Mucosa of descending colon (tissue), 3 donors: Measurements from ENCODE around the gene SLIT1. TPM values are rescaled to one million over a fixed set of nuclear protein-coding genes. Genes with fewer than 3 reads are reported as not detected.

ENCODE experiments used
- ATAC-seq: fragments of 200-7000 bp; cut with Tn5 transposase; one replicate; pipeline ENCODE4 v1.9.1; 2020; ENCODE audit warnings: mild to moderate bottlenecking, moderate library complexity
- DNase-seq, 3 donors: peaks; one replicate each; pipeline ENCODE4 v3.0.0-alpha.2; 2020
- H3K36me3 ChIP-seq: fragments of 200-600 bp; one replicate; pipeline ENCODE4 v1.8.0; 2021; ENCODE audit warnings: low read depth, mild to moderate bottlenecking
- H3K4me1 ChIP-seq: fragments of 200-600 bp; one replicate; pipeline ENCODE4 v1.8.0; 2021; ENCODE audit warnings: low read depth, mild to moderate bottlenecking
- H3K4me3 ChIP-seq: fragments of 200-600 bp; one replicate; pipeline ENCODE4 v1.8.0; 2021; ENCODE audit warnings: mild to moderate bottlenecking
- H3K9me3 ChIP-seq: fragments of 200-600 bp; one replicate; pipeline ENCODE4 v1.8.0; 2021; ENCODE audit warnings: mild to moderate bottlenecking
- intact Hi-C, 2 donors: fragments of 100-400 bp; cut with DNase I in 1 of 2; cut with micrococcal nuclease in 1 of 2; formaldehyde crosslinking; loops; one replicate each; pipeline versions ENCODE4 v1.11.0 to v1.11.1; 2022; cut with DNase I, micrococcal nuclease
- total RNA-seq, 3 donors: library from RNA; stranded (reverse); fragmentation: NEBNext Ultra II Directional in 2 of 3; extraction: Animal tissue kit (Norgen Biotek cat#: 25700) in 2 of 3; gene quantifications; one replicate each; pipeline versions ENCODE4 v1.2.1 to v1.2.4, GENCODE V29; 2021 to 2023
- TF ChIP-seq, protein P1 (sequence below): fragments of 200-600 bp; IDR thresholded peaks from one replicate; pipeline ENCODE4 v1.8.0; 2022; ENCODE audit warnings: antibody characterized with exemption, mild to moderate bottlenecking
- donor health status: DM: no; HTN: no; CAD: no; lungs with moderate emphysema.
- donor health status: DM: no; HTN: no; CAD: no.
- donor health status: DM: no; HTN: yes; CAD: no.

Gene SLIT1
- total RNA-seq, 3 donors from 2014 or later, result 0.17 to 1.1 (median 0.24) TPM

DNA sequence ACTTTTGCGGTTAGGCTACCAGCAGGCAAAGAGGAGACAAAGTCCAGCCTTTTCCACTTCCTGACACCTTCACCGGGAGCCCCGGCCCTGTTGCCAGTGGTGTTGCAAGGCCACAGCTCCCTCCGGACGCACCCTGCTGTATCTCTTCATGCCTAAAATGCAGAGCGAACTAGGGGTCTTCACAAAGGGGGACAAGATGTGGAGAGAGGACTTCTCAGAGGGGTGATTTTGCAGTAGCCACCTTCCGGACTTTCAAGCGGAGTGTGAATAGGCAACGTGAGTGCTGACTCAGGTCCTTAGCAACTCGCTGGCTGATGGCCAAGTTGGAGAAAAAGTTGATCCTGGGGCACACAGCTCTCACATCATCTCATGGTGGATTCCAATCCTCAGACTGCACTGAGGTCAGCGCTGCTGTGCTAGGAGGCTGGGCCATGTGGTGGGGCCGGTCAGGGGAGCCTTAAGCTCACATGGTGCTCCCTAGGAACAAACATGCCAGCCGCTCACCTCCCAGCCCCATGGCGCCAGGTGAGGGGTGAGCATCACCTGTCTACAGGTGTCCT, 187.3 kb downstream of the SLIT1 start:
- intact Hi-C loops, result no loop called here
- Histone ChIP-seq H3K9me3 (no peaks in the 10 kb centered on the region), H3K4me3 (no peak overlapping the region), H3K36me3 (no peaks in the 10 kb centered on the region), H3K4me1 (no peaks in the 10 kb centered on the region)
- ATAC-seq, result no peak
- no peak for DNase-seq
- TF ChIP-seq, protein P1, sequence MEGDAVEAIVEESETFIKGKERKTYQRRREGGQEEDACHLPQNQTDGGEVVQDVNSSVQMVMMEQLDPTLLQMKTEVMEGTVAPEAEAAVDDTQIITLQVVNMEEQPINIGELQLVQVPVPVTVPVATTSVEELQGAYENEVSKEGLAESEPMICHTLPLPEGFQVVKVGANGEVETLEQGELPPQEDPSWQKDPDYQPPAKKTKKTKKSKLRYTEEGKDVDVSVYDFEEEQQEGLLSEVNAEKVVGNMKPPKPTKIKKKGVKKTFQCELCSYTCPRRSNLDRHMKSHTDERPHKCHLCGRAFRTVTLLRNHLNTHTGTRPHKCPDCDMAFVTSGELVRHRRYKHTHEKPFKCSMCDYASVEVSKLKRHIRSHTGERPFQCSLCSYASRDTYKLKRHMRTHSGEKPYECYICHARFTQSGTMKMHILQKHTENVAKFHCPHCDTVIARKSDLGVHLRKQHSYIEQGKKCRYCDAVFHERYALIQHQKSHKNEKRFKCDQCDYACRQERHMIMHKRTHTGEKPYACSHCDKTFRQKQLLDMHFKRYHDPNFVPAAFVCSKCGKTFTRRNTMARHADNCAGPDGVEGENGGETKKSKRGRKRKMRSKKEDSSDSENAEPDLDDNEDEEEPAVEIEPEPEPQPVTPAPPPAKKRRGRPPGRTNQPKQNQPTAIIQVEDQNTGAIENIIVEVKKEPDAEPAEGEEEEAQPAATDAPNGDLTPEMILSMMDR, result no peak

DNA sequence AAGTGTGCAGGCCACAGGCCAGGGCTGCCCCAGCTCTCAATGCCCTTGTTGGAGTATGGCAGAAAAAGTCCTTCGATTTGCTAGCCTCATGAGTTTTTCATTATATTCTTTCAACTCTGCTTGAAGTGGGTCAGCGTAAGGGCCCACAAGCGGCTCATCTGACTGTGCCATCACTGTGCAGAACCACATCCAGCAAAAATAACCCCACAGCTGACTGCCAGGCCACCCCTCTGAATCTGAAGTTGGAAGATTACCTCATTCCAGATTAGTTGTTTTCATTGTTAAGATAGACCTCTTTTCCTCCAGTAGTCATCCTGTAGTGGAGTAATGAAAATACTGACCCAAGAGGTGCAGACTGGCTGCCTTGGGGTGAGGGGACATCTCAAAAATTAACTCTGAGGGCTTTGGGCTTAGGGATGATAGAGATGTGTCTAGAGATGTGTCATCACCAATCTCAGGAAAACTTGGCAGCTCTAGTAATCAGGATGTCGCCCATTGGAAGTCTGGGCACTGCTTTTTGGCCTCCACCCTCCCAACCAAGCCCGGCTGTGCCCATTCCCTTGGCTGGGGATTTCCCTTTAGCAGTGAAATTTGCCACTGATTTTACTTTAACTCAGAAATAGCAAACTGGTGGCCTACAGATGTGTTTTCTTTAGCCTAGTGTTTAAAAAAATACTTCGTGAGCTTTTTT, 189.3 kb downstream of the SLIT1 start:
- Histone ChIP-seq H3K4me3 (no peak overlapping the region), H3K36me3 (no peaks in the 10 kb centered on the region), H3K4me1 (no peaks in the 10 kb centered on the region), H3K9me3 (no peaks in the 10 kb centered on the region)
- TF ChIP-seq, protein P1, result no peak
- no peak for DNase-seq
- no peak for ATAC-seq
- intact Hi-C loops, result no loop called here

DNA sequence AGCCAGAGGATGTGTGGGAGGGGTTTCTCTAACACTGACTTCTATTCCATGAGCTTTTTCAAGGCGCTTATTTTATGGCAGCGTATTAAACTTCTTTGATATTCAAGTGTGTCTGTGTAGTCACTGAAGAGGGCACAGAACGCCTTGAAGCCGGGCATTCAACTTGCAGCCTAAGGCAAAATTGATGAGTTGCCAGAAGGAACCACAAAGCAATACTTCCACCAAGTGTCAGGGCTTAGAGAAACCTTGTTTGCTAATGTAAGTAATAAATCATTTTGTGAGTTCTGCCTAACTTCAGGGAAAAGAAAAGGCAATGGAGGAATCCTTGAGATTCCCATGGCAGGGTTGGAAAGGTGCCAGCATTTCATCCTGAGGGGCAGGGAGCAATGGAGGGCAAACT, 189.9 kb downstream of the SLIT1 start:
- no peak overlapping the region for H3K4me3 ChIP-seq
- TF ChIP-seq, protein P1, result no peak
- H3K9me3 ChIP-seq, result no peaks in the 10 kb centered on the region
- ATAC-seq (no peak), DNase-seq (no peak)
- H3K36me3 ChIP-seq, result no peaks in the 10 kb centered on the region
- no peaks in the 10 kb centered on the region for H3K4me1 ChIP-seq
- intact Hi-C loops, result no loop called here

DNA sequence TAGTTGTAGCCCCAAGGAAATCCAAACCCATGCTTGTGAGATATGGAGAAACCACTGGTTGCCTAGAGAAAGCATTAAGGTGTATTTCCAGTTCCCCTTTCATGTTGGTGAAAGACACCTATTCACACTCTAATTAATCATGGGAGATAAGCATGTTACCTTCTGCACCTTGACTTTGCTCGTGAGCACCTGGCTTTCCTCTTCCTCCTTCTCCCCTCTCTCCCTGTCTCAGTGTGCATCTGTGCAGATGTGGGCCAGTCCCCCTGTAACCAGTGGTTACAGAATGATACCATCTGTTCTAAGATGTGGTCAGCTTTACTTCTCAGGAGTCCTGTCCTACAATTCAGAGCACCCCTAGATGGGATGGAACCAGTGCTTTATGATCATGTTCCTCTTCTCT, 193.0 kb downstream of the SLIT1 start:
- H3K4me3 ChIP-seq, result no peak overlapping the region
- TF ChIP-seq, protein P1, result no peak
- DNase-seq (no peak), ATAC-seq (no peak)
- H3K9me3 ChIP-seq, result no peaks in the 10 kb centered on the region
- no peaks in the 10 kb centered on the region for H3K4me1 ChIP-seq
- no peaks in the 10 kb centered on the region for H3K36me3 ChIP-seq
- intact Hi-C loops, result no loop called here

DNA sequence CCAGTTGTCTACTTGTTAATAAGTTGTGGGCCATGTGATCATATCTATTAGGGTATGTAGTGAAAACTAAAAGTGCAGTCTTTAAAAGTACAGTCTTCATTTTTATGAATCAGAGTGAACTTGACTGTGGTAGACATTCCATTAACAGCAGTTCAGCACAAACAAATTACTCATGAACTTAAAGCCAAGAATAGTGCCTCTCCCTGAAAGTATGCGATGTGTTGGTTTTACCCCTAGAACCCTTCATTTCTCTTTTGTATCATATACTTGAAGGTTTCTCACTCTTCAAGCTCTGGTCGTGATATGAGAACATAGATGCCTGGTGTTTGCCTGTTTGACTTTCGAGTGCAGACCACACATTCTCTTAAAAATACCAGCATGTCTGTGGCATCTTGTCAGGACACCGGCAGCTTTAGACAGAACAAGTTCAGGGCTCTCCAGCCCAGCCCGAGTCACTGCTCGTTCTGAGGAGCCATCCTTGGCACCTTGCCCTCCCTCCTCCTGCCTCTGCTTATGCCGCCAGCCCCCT, 194.4 kb downstream of the SLIT1 start:
- no peaks in the 10 kb centered on the region for H3K9me3 ChIP-seq
- DNase-seq (no peak), ATAC-seq (no peak)
- H3K36me3 ChIP-seq, result no peaks in the 10 kb centered on the region
- TF ChIP-seq, protein P1, result no peak
- intact Hi-C loops, result no loop called here
- H3K4me1 ChIP-seq, result no peaks in the 10 kb centered on the region
- H3K4me3 ChIP-seq, result no peak overlapping the region
